ENCODE data around the gene ATP6V0D1. TPM values are rescaled to one million over a fixed set of nuclear protein-coding genes. Genes with fewer than 3 reads are reported as not detected.

The ATP6V0D1 gene
- total and polyA plus RNA-seq, 8 donors, result 17.4 to 54.0 (median 32.3) TPM

GRCh38 chr16:67462279-67462655, 18.7 kb downstream of the ATP6V0D1 start:
- intact Hi-C loops (cut with DNase I), result no loop called here
- Histone ChIP-seq H3K27me3 (no peaks in the 10 kb centered on the region), H3K9me3 (no peaks in the 10 kb centered on the region), H3K4me1 (peaks cover 50 to 64% (median 56%) of the 10 kb centered on the region in 3 donors), H3K27ac (peak overlapping the region; percentile 21 to 97 (median 92)), H3K4me3 (no peak overlapping the region), H3K36me3 (no peaks in the 10 kb centered on the region)
- no peak for FAIRE-seq
- TF ChIP-seq CTCF (IDR thresholded peaks at IDR 0.05), result no peak
- ATAC-seq, result no peak
- WGBS, 2 donors, result 61 to 63% methylated on average over 5 of the region's 5 CpGs
- no peak for DNase-seq

- Histone ChIP-seq H3K4me3 (no peak overlapping the region), H3K27me3 (no peaks in the 10 kb centered on the region), H3K4me1 (peaks cover 55 to 70% (median 60%) of the 10 kb centered on the region in 3 donors), H3K9me3 (no peaks in the 10 kb centered on the region), H3K36me3 (no peaks in the 10 kb centered on the region), H3K27ac (peak overlapping the region; percentile 21 to 97 (median 92))
- no peak for TF ChIP-seq CTCF (IDR thresholded peaks at IDR 0.05)
- ATAC-seq (peak; percentile 12 to 32 (median 26)), DNase-seq (no peak), FAIRE-seq (no peak)
- intact Hi-C loops (cut with DNase I), result no loop called here
- 53 to 57% methylated on average over 8 of the region's 8 CpGs for WGBS, 2 donors
Measured at GRCh38 chr16:67461600-67462278, 19.2 kb downstream of the ATP6V0D1 start.

GRCh38 chr16:67460961-67461360, 20.0 kb downstream of the ATP6V0D1 start:
- no peaks in the 10 kb centered on the region for H3K9me3 ChIP-seq
- TF ChIP-seq CTCF (IDR thresholded peaks at IDR 0.05), result no peak
- DNase-seq (no peak), FAIRE-seq (no peak), ATAC-seq (no peak)
- intact Hi-C loops (cut with DNase I), result no loop called here
- 52 to 57% methylated on average over 2 of the region's 2 CpGs for WGBS, 2 donors
- H3K4me3 ChIP-seq, result no peak overlapping the region
- peaks cover 57 to 77% (median 66%) of the 10 kb centered on the region in 3 donors for H3K4me1 ChIP-seq
- no peaks in the 10 kb centered on the region for H3K36me3 ChIP-seq
- H3K27ac ChIP-seq, result peak overlapping the region; percentile 18 to 97 (median 92)
- H3K27me3 ChIP-seq, result no peaks in the 10 kb centered on the region

- H3K4me1 ChIP-seq, result peaks cover 57 to 73% (median 66%) of the 10 kb centered on the region in 3 donors
- intact Hi-C loops (cut with DNase I), result no loop called here
- no peak overlapping the region for H3K4me3 ChIP-seq
- DNase-seq, result no peak
- H3K27me3 ChIP-seq, result no peaks in the 10 kb centered on the region
- H3K36me3 ChIP-seq, result no peaks in the 10 kb centered on the region
- H3K9me3 ChIP-seq, result no peaks in the 10 kb centered on the region
- no peak for ATAC-seq
- peak overlapping the region; percentile 90 to 97 (median 93) for H3K27ac ChIP-seq
- TF ChIP-seq CTCF (IDR thresholded peaks at IDR 0.05), result no peak
- WGBS, 2 donors, result 73 to 78% methylated on average over 5 of the region's 5 CpGs
- FAIRE-seq, result no peak
Measured at GRCh38 chr16:67460168-67460567, 20.8 kb downstream of the ATP6V0D1 start.

- no peak for TF ChIP-seq CTCF (IDR thresholded peaks at IDR 0.05)
- no peak for DNase-seq
- 50 to 58% methylated on average over 2 to 3 of the region's 3 CpGs for WGBS, 2 donors
- ATAC-seq, result peak in 1 of 4 donors; percentile 17
- H3K27me3 ChIP-seq, result no peaks in the 10 kb centered on the region
- peak overlapping the region; percentile 90 to 97 (median 93) for H3K27ac ChIP-seq
- peaks cover 57 to 73% (median 66%) of the 10 kb centered on the region in 3 donors for H3K4me1 ChIP-seq
- no peak for FAIRE-seq
- H3K4me3 ChIP-seq, result no peak overlapping the region
- no peaks in the 10 kb centered on the region for H3K36me3 ChIP-seq
- H3K9me3 ChIP-seq, result no peaks in the 10 kb centered on the region
- intact Hi-C loops (cut with DNase I), result no loop called here
Measured at GRCh38 chr16:67459861-67460150, 21.2 kb downstream of the ATP6V0D1 start.

Data from pancreas (tissue), 10 donors.